HG03520 (cell line): ENCODE data around the gene BAAT.
"Not testable (repeated sequence)": the region's sequence is repeated elsewhere in the genome, so short reads cannot be mapped to it uniquely, and the experiment has no call there.

Source experiments
- ATAC-seq: cut with Tn5 transposase; IDR thresholded peaks from one replicate; pipeline ENCODE4 v1.9.1; 2021; ENCODE audit warnings: mild to moderate bottlenecking, moderate library complexity; ENCODE audit not compliant: unreplicated experiment

Gene BAAT

GRCh38 chr9:101365181-101365580 lies 19.6 kb downstream of the BAAT start:
- no peak for ATAC-seq

- ATAC-seq = no peak
Measured at GRCh38 chr9:101362450-101362849, 22.4 kb downstream of the BAAT start.

DNA sequence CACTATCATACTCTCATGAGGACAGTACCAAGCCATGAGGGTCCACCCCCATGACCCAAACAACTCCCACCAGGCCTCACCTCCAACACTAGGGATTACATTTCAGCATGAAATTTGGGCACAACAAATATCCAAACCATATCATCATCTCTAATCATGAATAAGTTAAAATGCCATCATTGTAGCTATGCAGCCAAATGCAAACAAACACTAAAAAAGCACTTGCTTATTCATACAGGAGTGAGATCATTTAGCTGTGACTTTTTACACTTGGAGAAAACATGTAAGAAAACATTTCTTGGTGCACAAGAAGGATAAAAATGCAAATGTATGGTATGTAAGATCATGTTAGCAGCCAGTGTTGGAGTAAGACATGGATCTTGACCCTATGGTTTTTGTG lies 24.2 kb downstream of the BAAT start:
- ATAC-seq = no peak

DNA sequence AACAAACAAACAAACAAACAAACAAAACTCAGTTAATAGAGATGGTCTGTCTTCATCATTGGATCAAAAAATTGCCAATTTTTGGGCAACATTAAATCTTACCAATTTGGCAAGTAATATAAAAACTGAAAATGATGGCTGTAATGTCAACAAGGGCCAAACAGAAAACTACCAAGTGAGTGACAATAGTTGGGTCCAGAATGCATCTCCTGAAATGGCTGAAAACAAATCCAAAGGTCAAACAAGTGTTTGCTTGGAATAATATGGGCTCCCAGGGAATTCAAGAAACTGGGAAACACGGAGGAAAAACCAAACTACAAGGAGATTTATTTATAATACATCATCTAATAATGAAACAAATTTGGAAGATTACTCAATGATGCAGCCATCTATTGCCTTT lies 25.1 kb downstream of the BAAT start:
- no peak for ATAC-seq

DNA sequence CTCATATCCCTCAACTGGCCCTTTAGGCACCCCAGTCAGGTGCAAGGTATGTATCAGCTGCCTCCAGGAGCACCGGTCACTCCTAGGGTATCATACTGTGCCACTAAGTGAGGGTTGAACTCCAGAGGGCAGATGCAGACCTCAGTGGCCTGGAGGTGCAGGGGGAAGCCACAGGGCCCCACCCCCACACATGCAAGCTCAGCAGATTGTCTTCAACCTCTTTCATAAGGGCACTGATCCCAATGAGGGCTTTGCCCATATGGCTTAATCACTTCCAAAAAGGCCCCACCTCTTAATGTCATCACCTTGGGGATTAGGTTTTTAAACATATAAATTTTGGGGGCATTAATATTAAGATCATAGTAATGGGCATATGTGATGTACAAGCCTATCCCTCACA lies 28.2 kb downstream of the BAAT start:
- ATAC-seq = no peak

DNA sequence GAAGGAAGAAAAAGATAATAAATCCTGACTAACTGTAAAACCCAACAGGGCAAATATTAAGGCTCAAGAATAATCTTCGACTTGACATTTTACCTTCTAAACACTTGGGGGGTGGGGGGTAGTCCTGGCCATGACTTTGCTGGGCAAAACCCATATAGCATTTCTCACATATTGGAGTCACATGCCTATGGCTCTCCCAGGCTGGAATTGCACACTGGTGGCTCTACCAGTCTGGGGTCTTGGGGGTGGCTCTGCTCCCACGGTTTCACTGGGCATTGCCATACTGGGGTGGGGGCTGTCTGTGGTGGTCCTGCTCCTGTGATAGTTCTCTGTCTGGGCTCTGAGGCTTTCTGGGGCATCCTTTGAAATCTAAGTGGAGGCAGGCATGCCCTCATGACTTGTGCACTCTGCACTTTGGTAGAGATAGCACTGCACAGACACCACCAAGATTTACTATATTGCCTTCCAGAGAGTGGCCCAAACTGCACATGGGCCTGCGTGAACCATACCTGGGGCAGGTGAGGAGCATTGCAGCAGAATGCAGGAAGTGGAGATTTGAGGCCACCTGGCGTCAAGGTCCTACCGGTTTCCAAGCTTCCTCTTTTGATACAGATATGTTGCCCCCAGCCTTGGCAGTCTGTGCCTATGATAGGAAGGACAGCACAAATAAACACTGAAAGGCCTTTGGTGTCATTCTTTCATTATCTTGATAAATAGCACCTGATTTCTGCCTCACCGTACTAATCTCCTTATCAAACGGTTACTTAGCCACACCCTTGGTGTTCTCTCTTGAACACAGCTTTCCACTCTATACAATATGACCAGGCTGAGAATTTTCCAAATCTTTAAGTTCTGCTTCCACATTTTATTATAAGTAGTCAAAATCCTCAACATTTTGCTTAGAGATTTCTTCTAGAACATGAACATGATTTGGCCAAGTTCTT lies 29.8 kb downstream of the BAAT start:
- ATAC-seq = no peak

- ATAC-seq = no peak
Measured at GRCh38 chr9:101354143-101354764, 30.6 kb downstream of the BAAT start.

DNA sequence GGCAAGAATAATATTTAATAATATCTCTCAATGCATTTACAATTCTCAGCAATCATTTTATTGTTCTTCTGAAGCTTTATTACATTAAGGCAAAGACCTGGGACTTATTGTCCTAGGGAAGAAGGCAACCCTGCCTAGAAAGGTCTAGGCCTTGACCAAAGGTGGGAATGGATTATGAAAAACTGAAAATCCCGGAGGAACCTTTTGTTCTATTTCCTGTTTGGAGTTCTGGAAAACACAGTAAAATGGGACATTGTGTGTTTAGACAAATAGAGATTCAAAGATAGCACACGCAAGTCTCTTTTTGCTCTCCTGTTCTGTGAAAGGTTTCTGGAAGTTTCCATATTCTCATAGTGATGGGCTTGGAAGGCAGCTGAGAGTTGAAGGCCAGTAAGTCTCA lies 31.1 kb downstream of the BAAT start:
- ATAC-seq = no peak

DNA sequence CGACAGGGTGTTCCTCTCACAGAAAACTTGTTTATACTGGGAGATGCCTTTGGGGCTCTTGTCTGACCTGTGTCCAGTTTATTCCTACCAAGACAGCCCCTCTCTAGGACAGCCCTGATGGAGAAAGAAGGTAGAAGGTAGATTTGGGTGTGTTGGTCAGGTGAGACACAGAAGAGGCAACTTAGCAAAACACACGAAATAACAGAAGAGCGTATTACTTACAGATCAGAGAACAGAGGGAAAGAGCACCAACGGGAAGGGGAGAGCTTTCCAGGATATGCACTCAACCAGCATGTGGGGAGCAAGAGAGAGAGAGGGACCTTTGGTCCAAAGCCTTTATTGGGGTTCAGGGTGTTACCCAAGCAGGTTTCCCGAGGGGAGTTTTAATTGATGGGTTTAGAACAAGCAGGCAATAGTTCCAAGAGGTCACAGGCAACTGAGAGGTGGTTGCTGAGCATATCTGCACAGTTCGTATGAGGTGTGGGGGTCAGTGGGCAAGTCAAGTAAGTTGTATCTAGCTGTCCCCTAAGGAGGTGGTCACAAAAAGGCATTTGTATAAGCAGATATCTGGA lies 31.8 kb downstream of the BAAT start:
- no peak for ATAC-seq

- no peak for ATAC-seq
Measured at GRCh38 chr9:101350285-101350684, 34.5 kb downstream of the BAAT start.

DNA sequence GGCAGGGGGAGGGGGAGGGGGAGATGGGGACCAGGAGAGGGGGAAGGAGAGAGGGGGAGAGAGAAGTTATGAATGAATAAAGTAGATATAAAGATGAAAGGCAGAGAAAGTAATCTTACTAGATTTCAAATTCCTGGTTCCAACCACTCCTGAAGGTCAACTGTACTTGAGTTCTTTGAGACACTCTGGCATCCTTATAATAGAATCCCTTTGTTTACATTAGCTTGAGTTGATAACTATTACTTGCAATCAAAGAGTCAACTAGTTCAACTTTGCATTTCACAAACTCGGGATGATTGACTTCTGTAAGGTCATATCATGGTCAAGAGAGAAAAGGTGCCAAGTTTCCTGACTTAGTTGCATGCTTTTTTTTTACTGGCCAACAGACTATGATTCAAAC lies 42.2 kb downstream of the BAAT start:
- no peak for ATAC-seq

DNA sequence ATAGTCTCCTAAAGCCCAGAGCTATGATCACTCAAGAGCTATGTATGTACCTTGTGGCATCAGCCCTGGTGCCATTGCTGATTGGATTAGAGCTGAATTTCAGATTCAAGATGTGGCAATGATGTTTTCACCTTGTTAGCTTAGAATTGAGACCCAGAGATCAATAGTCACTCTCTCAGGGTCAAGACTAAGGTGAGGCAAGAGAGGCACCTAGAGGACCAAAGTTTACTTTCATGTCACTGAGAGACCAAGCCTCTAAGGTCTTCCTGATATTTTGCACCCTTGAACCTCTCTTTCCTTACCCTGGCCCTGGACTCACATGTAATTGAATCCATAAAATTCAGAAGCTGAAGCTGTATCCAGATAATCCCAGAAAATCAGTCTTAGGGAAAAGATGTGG lies 42.8 kb downstream of the BAAT start:
- ATAC-seq = no peak

DNA sequence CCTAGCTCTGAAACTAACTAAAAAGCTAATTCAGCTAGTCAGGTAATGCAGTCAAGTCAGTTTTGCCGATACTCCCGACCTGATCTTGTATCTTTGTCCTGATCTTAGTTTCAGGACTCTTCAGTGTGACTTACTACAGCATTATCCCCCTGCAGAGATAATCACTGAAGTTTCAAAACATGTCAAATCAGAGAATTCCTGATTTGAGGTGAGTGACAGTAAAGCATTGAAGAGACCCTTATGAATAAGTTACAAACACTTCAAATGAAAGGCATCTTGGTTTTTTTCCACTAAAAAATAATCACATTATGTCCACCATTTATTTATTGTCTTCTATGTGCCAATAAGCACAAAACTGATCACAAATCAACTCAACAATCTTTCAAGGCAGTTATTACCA lies 47.6 kb downstream of the BAAT start:
- no peak for ATAC-seq

GRCh38 chr9:101336091-101336490 lies 48.7 kb downstream of the BAAT start:
- ATAC-seq = no peak

DNA sequence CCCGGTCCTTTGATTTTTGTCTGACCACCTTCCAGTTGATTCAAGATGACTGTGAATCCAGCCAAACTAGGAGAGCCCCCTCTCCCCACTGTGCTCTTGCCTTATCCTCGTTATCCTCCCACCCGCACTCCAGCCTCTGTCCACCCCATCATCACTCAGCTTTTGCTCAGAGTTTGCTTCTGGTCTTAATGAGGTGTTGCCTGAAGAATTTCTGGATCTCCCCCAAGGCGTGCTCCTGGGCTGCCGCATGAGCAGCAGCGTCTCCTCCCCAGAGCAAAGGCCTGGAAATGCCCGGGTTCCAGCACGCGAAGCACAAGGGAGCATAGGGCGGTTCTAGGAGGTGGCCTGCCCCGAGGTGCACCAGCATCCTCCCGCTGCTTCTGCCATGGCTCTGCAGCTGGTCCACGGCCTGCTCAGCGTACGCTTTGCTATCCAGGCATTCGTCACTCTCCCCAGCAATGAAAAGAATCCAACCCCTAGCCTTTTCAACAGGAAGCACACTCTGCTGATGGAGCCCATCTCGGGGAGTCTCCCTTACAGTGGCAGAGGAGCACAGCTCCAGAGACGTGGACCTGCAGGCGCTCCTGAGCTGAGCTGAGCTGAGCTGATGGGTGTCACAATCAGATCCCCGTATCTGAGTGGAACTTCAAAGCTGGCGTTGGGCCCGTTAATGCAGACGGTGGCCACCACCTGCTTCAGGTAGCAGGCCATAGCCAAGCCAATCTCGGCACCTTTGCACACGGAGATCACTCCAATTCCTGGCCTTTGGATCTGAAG lies 50.7 kb downstream of the BAAT start:
- ATAC-seq = no peak

GRCh38 chr9:101333490-101333889 lies 51.3 kb downstream of the BAAT start:
- no peak for ATAC-seq

- no peak for ATAC-seq
Measured at GRCh38 chr9:101332362-101332761, 52.4 kb downstream of the BAAT start.

DNA sequence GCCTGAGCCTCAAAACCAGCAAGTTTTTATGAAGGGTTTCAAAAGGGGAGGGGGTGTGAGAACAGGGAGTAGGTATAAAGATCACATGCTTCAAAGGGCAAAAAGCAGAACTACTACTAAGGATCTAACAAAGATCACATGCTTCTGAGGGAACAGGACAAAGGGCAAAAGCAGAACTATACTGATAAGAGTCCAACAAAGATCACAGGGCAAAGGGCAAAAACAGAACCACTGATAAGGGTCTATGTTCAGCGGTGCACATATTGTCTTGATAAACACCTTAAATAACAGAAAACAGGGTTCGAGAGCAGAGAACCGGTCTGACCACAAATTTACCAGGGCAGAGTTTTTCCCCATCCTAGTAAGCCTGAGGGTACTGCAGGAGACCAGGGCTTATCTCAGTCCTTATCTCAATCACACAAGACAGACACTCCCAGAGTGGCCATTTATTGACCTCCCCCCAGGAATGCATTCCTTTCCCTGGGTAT lies 57.3 kb downstream of the BAAT start:
- ATAC-seq = not testable (repeated sequence)

DNA sequence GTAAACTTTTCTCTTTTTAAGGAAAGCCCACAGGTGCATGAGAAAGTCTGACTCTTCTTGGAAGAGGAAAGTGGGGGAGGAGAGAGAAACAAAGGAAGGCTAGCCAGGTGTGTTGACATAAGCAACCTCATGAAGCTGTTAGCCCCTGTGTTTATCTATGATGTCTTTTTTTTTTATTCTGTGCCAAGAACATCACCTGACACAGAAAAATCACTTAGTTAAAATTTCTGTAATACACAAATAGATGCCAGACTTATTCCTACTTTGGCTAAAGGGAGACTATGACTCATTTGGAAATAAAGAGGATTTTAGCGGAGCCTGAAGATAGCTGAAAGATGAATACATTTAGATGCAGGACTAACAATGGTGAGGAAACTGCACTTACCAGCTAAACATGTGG lies 58.3 kb downstream of the BAAT start:
- ATAC-seq = no peak

DNA sequence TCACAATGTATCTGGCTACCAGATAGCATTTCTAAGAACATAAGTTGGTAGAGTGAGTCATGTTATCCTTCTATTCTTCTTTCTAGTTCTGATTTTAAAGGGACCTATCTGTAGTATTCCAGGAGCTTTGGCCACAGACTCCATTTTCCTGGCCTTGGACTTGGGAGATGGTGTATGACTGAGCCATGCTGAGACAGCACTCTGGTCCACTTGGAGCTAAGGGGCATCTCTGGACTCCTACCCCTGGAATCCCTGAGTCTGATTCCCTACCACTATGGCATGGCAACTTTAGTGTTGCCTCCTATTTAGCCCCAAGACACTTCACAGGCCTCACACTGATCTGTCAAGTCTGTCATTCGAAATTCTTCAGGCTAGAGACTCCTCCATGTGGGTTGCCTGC lies 58.8 kb downstream of the BAAT start:
- ATAC-seq = no peak

GRCh38 chr9:101325053-101325452 lies 59.8 kb downstream of the BAAT start:
- ATAC-seq = no peak
